Caco-2 (cell line): ENCODE measurements around the gene LOXL3. TPM values are rescaled to one million over a fixed set of nuclear protein-coding genes. Genes with fewer than 3 reads are reported as not detected.

Source experiments
- BruUV-seq: library from RNA; stranded (reverse); fragments of 400-500 nt; replicated peaks from 2 replicates; lab custom pipeline; 2021; lab: Mats Ljungman, UMichigan
- CTCF ChIA-PET: fragments of 300-600 bp; sonication (Branson Sonifier 250); formaldehyde crosslinking; loops from one replicate; lab custom pipeline; 2022; ENCODE audit warnings: antibody characterized with exemption; lab: Charles Lee
- POLR2A ChIA-PET: fragments of 300-600 bp; sonication (Branson Sonifier 250); formaldehyde crosslinking; loops from one replicate; lab custom pipeline; 2022; ENCODE audit warnings: antibody characterized with exemption; lab: Charles Lee
- DNase-seq, 2 experiments: peaks; one replicate each; pipeline versions ENCODE4 v3.0.0 to v3.0.0-alpha.2; 2020 to 2022
- H3K27me3 ChIP-seq: replicated peaks from 2 replicates; pipeline ENCODE4 v1.6.0; 2011; ENCODE audit warnings: low read length; ENCODE audit not compliant: control insufficient read depth, insufficient read depth
- H3K36me3 ChIP-seq: 2 replicates; pipeline ENCODE4 v1.5.1; 2011; ENCODE audit warnings: low read length; ENCODE audit not compliant: control insufficient read depth, insufficient read depth
- H3K4me1 ChIP-seq: fragments of 250-450 bp; sonication (Bioruptor Pico); 2 replicates; pipeline ENCODE4 v1.5.1; 2020; ENCODE audit warnings: mild to moderate bottlenecking
- H3K4me3 ChIP-seq: 2 replicates; pipeline ENCODE4 v1.5.1; 2011; ENCODE audit warnings: low read depth, mild to moderate bottlenecking, control low read depth, low read length
- H3K9me3 ChIP-seq: fragments of 250-450 bp; sonication (Bioruptor Pico); 2 replicates; pipeline ENCODE4 v1.5.1; 2020; ENCODE audit warnings: mild to moderate bottlenecking, moderate library complexity
- H3K27ac Mint-ChIP-seq: one replicate; pipeline ENCODE4 v1.8.0; 2022; ENCODE audit warnings: mixed read lengths; ENCODE audit not compliant: unreplicated experiment
- H3K27me3 Mint-ChIP-seq: one replicate; pipeline ENCODE4 v1.8.0; 2022; ENCODE audit warnings: mixed read lengths; ENCODE audit not compliant: insufficient read depth, unreplicated experiment
- H3K36me3 Mint-ChIP-seq: one replicate; pipeline ENCODE4 v1.8.0; 2022; ENCODE audit warnings: mild to moderate bottlenecking, mixed read lengths; ENCODE audit not compliant: insufficient read depth, unreplicated experiment
- H3K4me1 Mint-ChIP-seq: one replicate; pipeline ENCODE4 v1.8.0; 2022; ENCODE audit warnings: low read depth, mixed read lengths; ENCODE audit not compliant: unreplicated experiment
- H3K4me3 Mint-ChIP-seq: one replicate; pipeline ENCODE4 v1.8.0; 2022; ENCODE audit warnings: mild to moderate bottlenecking, moderate library complexity, mixed read lengths; ENCODE audit not compliant: unreplicated experiment
- H3K9me3 Mint-ChIP-seq: one replicate; pipeline ENCODE4 v1.8.0; 2022; ENCODE audit warnings: mixed read lengths; ENCODE audit not compliant: unreplicated experiment
- CTCF ChIP-seq, 2 experiments: fragments of 200-600 bp in 1 of 2; IDR thresholded peaks; 1 replicate in 1 of 2; 2 replicates in 1 of 2; pipeline versions ENCODE4 v1.5.1 to v1.8.0; 2011 to 2022; ENCODE audit warnings: antibody characterized with exemption in 1 of 2, control low read depth in 1 of 2, inconsistent platforms in 1 of 2, low read depth in 1 of 2, low read length in 1 of 2, mild to moderate bottlenecking in 1 of 2, moderate library complexity in 1 of 2; ENCODE audit not compliant: insufficient read depth in 1 of 2, severe bottlenecking in 1 of 2, unreplicated experiment in 1 of 2
- intact Hi-C: fragments of 100-400 bp; cut with micrococcal nuclease; formaldehyde crosslinking; loops from one replicate; pipeline ENCODE4 v1.10.0; 2022; ENCODE audit not compliant: unreplicated experiment
- total RNA-seq: library from RNA; stranded (reverse); gene quantifications from 2 replicates; pipeline ENCODE4 v1.2.3, GENCODE V29; 2022

The LOXL3 gene
- total RNA-seq, 1 experiment from 2014 or later = 13.8 TPM

DNA sequence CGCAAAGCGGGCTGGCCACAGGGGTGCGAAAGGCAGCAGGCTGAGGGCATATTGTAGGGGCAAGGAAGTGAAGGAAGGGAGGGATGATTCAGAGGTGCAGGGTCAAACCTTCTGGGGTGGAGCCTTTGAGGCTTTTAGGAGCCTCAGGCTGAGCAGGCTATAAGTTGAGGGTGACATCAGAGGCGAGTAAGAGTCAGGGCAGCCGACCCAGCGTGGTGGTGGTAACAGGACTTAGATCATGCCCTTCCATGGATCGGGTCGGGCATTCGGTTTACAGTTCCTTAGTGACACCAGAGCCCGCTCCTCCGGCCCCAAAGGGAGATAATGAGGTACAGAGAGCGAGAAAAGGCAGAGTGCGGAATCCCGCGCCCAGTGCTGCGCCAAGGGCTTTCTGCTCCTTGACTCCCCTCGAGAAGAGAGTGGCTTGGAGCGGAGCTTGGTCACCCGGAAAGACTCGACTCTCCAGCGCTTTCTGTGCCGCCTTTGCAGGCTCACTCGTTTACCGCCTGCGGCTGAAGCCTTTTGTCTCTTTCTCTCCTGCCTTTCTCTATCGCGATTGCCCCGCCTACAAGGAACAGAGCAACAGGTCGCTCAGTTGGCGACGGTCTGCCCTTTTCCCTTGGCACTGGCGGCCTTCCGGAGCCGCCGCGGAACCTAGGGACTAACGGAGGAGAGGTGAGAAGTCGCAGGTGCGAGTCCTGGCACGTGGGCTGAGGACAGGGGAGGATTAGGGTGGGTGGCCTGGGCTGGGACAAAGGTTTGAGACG lies 55.1 kb downstream of the LOXL3 start:
- Histone ChIP-seq H3K36me3 (peaks cover 1% of the 10 kb centered on the region; the same call in 1 of the 2 replicates), H3K4me3 (peak overlapping the region; percentile 65), H3K9me3 (no peaks in the 10 kb centered on the region), H3K4me1 (peaks cover 44% of the 10 kb centered on the region), H3K27me3 (no peaks in the 10 kb centered on the region)
- no peak for TF ChIP-seq CTCF (IDR thresholded peaks at IDR 0.05; ENCODE audit: insufficient read depth in 1 of 2, low read depth in 1 of 2, low read length in 1 of 2, severe bottlenecking in 1 of 2, unreplicated experiment in 1 of 2)
- peaks cover 12% of the 10 kb centered on the region for H3K4me1 Mint-ChIP-seq
- BruUV-seq = TSS peak; percentile 18
- peaks cover 42% of the 10 kb centered on the region for H3K36me3 Mint-ChIP-seq
- ChIA-PET POLR2A (interaction anchor here (1.0 kb wide), 1 partner anchor 17 kb away, joined by 3 read pairs; no protein-coding TSS in a partner anchor), CTCF (interaction anchor here (1.3 kb wide), 1 partner anchor 9 kb away, joined by 3 read pairs; no protein-coding TSS in a partner anchor)
- intact Hi-C loops = loop anchor here (1.0 kb wide), 2 partner anchors 9 to 15 kb away; partner anchors contain the start of gene TTC31
- no peaks in the 10 kb centered on the region for H3K27me3 Mint-ChIP-seq
- H3K27ac Mint-ChIP-seq = peak overlapping the region; percentile 46
- H3K9me3 Mint-ChIP-seq = no peaks in the 10 kb centered on the region
- peak overlapping the region; percentile 96 for H3K4me3 Mint-ChIP-seq
- DNase-seq = peak in 1 of 2 experiments; percentile 40

- DNase-seq = peak; percentile 46 to 57
These were observed 55.8 kb downstream of the LOXL3 start for GRCh38 chr2:74497777-74498499.

More at GRCh38 chr2:74497777-74498499, 55.8 kb downstream of the LOXL3 start:
- Mint-ChIP-seq H3K27me3 (no peaks in the 10 kb centered on the region), H3K4me1 (peaks cover 12% of the 10 kb centered on the region), H3K27ac (peak overlapping the region; percentile 46), H3K36me3 (peaks cover 37% of the 10 kb centered on the region), H3K9me3 (no peaks in the 10 kb centered on the region), H3K4me3 (peak overlapping the region; percentile 96)
- no peak for TF ChIP-seq CTCF (IDR thresholded peaks at IDR 0.05; ENCODE audit: insufficient read depth in 1 of 2, low read depth in 1 of 2, low read length in 1 of 2, severe bottlenecking in 1 of 2, unreplicated experiment in 1 of 2)
- BruUV-seq = no TSS peak
- peak overlapping the region; percentile 65 for H3K4me3 ChIP-seq
- ChIA-PET CTCF (no interaction called here), POLR2A (no interaction called here)
- peaks cover 44% of the 10 kb centered on the region for H3K4me1 ChIP-seq
- no peaks in the 10 kb centered on the region for H3K27me3 ChIP-seq
- intact Hi-C loops = loop anchor here (1.0 kb wide), 1 partner anchor 9 kb away; no protein-coding TSS in a partner anchor
- no peaks in the 10 kb centered on the region for H3K9me3 ChIP-seq
- H3K36me3 ChIP-seq = peaks cover 1% of the 10 kb centered on the region; the same call in 1 of the 2 replicates
